ENCODE results near the gene PRKCE.

Gene PRKCE

GRCh38 chr2:45930396-45930792 is 278.9 kb downstream of the PRKCE start:
- DNase-seq (ENCODE audit: low read depth in 2 of 2), result no peak

- DNase-seq (ENCODE audit: low read depth in 2 of 2), result no peak
These were observed 281.0 kb downstream of the PRKCE start for GRCh38 chr2:45932278-45932975.

GRCh38 chr2:45935791-45936622 is 284.5 kb downstream of the PRKCE start:
- peak; percentile 4 to 30 for DNase-seq (ENCODE audit: low read depth in 2 of 2)

- DNase-seq (ENCODE audit: low read depth in 2 of 2), result no peak
These were observed 285.1 kb downstream of the PRKCE start for GRCh38 chr2:45936623-45936979.

GRCh38 chr2:45937990-45938389 is 286.5 kb downstream of the PRKCE start:
- DNase-seq (ENCODE audit: low read depth in 2 of 2), result no peak

- DNase-seq (ENCODE audit: low read depth in 2 of 2), result no peak
These were observed 287.4 kb downstream of the PRKCE start for GRCh38 chr2:45938649-45939511.

GRCh38 chr2:45941531-45942236 is 290.2 kb downstream of the PRKCE start:
- no peak for DNase-seq (ENCODE audit: low read depth in 2 of 2)

GRCh38 chr2:45942237-45942738 is 290.8 kb downstream of the PRKCE start:
- no peak for DNase-seq (ENCODE audit: low read depth in 2 of 2)

- DNase-seq (ENCODE audit: low read depth in 2 of 2), result no peak
These were observed 292.0 kb downstream of the PRKCE start for GRCh38 chr2:45943219-45944044.

- no peak for DNase-seq (ENCODE audit: low read depth in 2 of 2)
These were observed 292.6 kb downstream of the PRKCE start for GRCh38 chr2:45944074-45944473.

- DNase-seq (ENCODE audit: low read depth in 2 of 2), result no peak
These were observed 293.8 kb downstream of the PRKCE start for GRCh38 chr2:45945302-45945717.

GRCh38 chr2:45946023-45946422 is 294.5 kb downstream of the PRKCE start:
- no peak for DNase-seq (ENCODE audit: low read depth in 2 of 2)

- no peak for DNase-seq (ENCODE audit: low read depth in 2 of 2)
These were observed 299.1 kb downstream of the PRKCE start for GRCh38 chr2:45950606-45951005.

GRCh38 chr2:45951025-45951727 is 299.7 kb downstream of the PRKCE start:
- no peak for DNase-seq (ENCODE audit: low read depth in 2 of 2)

- DNase-seq (ENCODE audit: low read depth in 2 of 2), result no peak
These were observed 301.1 kb downstream of the PRKCE start for GRCh38 chr2:45952591-45952990.

GRCh38 chr2:45953376-45954027 is 302.0 kb downstream of the PRKCE start:
- DNase-seq (ENCODE audit: low read depth in 2 of 2), result no peak

- DNase-seq (ENCODE audit: low read depth in 2 of 2), result no peak
These were observed 302.9 kb downstream of the PRKCE start for GRCh38 chr2:45954233-45954850.

GRCh38 chr2:45957533-45958227 is 306.2 kb downstream of the PRKCE start:
- DNase-seq (ENCODE audit: low read depth in 2 of 2), result no peak
